VCaP (cell line): ENCODE measurements around the gene MACF1.
"Not testable (repeated sequence)": the region's sequence is repeated elsewhere in the genome, so short reads cannot be mapped to it uniquely, and the experiment has no call there.

ENCODE experiments used
- H3K27ac ChIP-seq: fragments of 450-650 bp; 2 replicates; pipeline ENCODE4 v1.5.1; 2017
- CTCF ChIP-seq: fragments of 450-650 bp; conservative IDR thresholded peaks from 2 replicates; pipeline ENCODE4 v1.5.1; 2017; ENCODE audit warnings: mild to moderate bottlenecking, moderate library complexity

MACF1 gene

GRCh38 chr1:39500862-39501389, 296.4 kb downstream of the MACF1 start:
- no peak overlapping the region for H3K27ac ChIP-seq
- TF ChIP-seq CTCF, result no peak

DNA sequence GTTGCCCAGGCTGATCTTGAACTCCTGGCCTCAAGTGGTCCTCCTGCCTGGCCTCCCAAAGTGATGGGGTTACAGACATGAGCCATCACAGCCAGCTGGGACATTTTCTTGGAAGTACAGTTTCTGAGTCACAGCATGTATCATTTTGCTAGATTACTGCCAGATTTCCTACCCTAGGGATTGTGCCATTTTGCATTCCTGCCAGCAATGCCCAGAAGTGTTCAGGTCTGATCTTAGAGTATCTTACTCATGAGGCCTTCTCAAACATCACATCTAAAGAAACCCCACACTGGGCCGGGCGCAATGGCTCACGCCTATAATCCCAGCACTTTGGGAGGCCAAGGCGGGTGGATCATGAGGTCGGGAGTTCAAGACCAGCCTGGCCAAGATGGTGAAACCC, 297.2 kb downstream of the MACF1 start:
- no peak overlapping the region for H3K27ac ChIP-seq
- no peak for TF ChIP-seq CTCF

DNA sequence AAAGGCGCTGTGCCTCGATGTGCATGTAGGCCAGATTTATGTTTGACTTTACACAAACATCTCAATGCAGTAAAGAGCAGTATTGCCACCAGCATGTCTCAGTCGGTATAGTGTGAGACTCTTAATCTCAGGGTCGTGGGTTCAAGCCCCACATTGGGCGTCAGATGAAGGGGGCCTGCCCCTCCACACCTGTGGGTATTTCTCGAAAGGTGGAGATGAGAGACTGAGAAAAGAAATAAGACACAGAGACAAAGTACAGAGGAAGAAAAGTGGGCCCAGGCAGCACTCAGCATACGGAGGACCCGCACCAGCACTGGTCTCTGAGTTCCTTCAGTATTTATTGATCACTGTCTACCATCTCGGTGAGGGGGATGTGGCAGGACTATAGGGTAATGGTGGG, 299.9 kb downstream of the MACF1 start:
- H3K27ac ChIP-seq, result not testable (repeated sequence)

DNA sequence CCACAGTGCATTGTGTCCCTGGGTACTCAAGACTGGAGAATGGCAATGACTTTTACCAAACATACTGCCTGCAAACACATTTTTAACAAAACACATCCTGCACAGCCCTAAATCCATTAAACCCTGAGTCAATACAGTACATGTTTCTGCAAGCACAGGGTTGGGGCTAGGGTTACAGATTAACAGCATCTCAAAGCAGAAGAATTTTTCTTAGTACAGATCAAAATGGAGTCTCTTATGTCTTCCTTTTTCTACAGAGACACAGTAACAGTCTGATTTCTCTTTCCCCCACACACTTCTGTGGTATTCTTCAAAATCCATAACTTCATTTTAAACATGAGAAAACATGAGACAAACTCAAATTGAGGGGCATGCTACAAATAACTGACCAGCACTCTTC, 300.8 kb downstream of the MACF1 start:
- H3K27ac ChIP-seq, result no peak overlapping the region
- no peak for TF ChIP-seq CTCF

- TF ChIP-seq CTCF, result peak; percentile 30; the same call in 1 of the 2 replicates
- H3K27ac ChIP-seq, result no peak overlapping the region
Observed at GRCh38 chr1:39507230-39507928, 302.9 kb downstream of the MACF1 start.

DNA sequence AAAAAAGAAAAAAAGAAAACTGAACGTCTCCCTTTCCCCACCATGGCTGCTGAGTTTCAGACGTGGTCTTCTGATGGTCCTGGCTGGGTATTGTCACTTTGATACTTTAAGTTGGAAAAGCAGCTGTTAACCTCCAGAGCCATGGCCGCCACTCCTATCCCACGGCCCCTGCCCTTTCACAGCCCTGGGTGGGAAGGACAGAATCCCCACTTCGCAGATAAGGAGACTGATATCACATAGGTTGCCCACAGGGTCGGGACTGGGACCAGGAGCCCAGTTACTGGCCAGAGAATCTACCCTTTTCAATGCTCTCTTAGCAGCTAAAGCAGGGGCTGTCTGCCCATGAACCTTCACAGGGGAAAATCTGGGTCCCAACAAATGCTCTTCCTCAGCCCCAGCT, 303.8 kb downstream of the MACF1 start:
- no peak for TF ChIP-seq CTCF
- H3K27ac ChIP-seq, result no peak overlapping the region

DNA sequence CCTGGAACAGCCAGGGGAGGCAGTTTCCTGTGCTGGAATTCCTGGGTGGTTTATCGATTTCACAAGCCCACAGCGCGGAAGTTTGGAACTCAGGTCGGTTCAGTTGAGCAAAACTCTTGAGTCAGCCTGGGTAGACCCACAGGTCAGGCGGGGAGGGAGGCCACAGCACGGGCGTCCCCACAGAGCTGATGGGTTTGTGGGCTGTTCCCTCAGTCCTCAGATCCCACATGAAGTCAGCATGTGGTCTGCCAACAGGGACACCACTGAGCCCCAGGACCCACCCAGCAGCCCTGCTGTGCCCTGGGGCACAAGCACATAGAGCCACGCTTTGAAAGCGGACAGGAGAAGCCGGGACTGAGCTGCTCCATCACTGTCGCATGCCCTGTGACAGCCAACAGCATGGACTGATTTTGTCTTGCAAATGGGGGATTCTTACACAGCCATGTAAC, 304.4 kb downstream of the MACF1 start:
- H3K27ac ChIP-seq, result no peak overlapping the region
- TF ChIP-seq CTCF, result no peak

GRCh38 chr1:39509360-39510009, 305.0 kb downstream of the MACF1 start:
- no peak overlapping the region for H3K27ac ChIP-seq
- no peak for TF ChIP-seq CTCF

DNA sequence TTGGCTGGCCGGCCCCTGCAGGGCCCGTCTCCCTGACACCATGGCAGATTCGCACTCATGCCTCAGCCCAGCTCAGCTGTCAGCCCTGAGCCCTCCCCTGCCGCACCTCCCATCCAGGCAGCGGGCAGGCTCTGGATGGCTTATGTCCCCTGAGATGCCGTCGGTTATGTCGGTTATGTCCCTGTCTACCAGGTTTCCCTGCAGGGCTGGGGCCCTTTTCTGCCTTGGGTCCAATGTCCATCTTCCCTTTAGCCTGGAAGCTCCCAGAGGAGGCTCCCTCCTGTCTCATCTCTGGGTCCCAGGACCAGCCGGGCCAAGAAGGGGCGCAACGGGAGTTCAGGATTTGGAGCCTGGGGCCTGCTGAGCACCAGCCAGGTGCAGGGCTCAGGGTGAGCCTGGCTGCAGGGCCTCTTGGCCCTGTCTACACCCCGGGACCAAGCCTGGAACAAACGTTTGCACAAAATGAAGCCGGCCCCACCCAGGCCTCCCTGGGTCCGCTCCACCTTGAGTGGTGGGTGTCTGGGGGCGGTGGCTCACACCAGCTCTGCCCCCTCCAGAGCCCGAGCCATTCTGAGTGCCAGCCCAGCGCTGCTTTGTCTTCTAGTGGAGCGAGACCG, 306.2 kb downstream of the MACF1 start:
- not testable (repeated sequence) for H3K27ac ChIP-seq

GRCh38 chr1:39511477-39511876, 307.0 kb downstream of the MACF1 start:
- not testable (repeated sequence) for H3K27ac ChIP-seq

GRCh38 chr1:39512234-39512847, 307.8 kb downstream of the MACF1 start:
- not testable (repeated sequence) for H3K27ac ChIP-seq
